GM12873 (cell line): ENCODE results near the gene PARP4.

ENCODE experiments used
- TF ChIP-seq, protein P1 (sequence below): IDR thresholded peaks from 2 replicates; pipeline ENCODE4 v1.5.1; 2012; ENCODE audit warnings: low read depth, mild to moderate bottlenecking, moderate library complexity, low read length, control low read depth; ENCODE audit not compliant: insufficient read depth; ENCODE audit errors: missing control alignments

The PARP4 gene

DNA sequence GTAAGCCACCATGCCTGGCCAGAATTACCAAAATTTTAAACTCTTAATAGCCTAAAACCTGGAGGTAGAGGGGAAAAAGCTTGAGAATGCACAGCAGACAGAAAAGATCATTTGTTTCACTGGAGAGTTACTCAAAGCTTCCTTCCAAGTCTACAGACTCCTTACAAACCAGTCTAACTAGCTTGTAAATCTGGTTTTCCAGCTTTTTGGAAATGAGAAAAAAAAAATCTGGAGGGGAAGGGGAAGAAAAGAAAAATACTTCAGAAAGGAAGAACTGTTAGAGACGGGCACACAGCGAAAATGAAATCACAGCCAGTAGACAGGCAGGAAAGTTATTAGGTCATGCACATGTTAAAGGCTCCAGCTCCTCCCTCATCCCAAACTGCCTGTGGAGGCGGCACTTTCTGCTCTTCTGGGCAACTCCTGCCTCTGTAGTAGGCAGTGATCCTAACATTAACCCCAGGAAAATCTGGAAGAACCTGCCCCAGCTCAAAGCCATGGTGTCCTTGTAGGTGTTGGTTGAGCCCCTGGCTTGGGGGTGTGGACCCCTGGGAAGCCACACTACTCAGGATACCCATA, 17.3 kb downstream of the PARP4 start:
- TF ChIP-seq, protein P1, sequence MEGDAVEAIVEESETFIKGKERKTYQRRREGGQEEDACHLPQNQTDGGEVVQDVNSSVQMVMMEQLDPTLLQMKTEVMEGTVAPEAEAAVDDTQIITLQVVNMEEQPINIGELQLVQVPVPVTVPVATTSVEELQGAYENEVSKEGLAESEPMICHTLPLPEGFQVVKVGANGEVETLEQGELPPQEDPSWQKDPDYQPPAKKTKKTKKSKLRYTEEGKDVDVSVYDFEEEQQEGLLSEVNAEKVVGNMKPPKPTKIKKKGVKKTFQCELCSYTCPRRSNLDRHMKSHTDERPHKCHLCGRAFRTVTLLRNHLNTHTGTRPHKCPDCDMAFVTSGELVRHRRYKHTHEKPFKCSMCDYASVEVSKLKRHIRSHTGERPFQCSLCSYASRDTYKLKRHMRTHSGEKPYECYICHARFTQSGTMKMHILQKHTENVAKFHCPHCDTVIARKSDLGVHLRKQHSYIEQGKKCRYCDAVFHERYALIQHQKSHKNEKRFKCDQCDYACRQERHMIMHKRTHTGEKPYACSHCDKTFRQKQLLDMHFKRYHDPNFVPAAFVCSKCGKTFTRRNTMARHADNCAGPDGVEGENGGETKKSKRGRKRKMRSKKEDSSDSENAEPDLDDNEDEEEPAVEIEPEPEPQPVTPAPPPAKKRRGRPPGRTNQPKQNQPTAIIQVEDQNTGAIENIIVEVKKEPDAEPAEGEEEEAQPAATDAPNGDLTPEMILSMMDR = no peak

GRCh38 chr13:24493356-24493755, 19.2 kb downstream of the PARP4 start:
- TF ChIP-seq, protein P1 = no peak

- TF ChIP-seq, protein P1 = no peak
Measured at GRCh38 chr13:24491845-24492244, 20.7 kb downstream of the PARP4 start.

DNA sequence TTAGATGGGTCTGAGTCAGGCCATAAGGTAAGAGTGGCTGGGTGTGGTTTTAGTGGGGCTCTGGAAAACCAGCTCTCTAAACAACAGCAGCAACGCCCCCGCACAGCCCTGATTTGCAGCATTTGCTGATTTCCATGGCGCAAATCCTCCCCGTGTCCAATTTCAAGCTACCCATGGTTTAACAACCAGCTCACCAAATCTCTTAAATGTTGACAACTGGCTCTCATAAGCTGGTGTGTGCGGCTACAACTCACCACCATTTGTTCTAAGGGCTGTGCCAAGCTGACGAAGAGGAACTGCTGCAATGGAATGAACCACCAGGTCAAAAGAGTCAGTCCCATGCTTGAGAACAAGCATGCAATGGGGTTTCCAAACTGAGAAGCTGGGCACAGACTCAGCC, 22.9 kb downstream of the PARP4 start:
- TF ChIP-seq, protein P1 = no peak

GRCh38 chr13:24473686-24474085, 38.9 kb downstream of the PARP4 start:
- TF ChIP-seq, protein P1 = no peak

GRCh38 chr13:24463078-24463477, 49.5 kb downstream of the PARP4 start:
- TF ChIP-seq, protein P1 = no peak

DNA sequence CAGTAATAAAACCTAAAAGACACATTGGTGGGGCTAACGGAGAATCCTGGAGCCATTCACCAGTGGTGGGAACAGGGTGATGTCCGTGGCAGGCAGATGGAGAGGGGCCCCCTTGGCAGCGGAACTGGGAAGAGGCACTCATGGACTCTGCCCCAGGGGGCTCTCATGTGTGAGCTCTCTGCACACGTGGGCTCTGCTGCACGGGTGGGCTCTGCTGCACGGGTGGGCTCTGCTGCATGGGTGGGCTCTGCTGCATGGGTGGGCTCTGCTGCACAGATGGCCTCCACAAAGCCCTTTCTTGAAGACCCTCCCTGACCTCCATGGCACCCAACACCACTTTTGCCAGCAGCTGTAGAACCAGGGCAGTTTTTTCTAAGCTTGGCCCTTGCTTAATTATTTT, 52.3 kb downstream of the PARP4 start:
- TF ChIP-seq, protein P1 = no peak

DNA sequence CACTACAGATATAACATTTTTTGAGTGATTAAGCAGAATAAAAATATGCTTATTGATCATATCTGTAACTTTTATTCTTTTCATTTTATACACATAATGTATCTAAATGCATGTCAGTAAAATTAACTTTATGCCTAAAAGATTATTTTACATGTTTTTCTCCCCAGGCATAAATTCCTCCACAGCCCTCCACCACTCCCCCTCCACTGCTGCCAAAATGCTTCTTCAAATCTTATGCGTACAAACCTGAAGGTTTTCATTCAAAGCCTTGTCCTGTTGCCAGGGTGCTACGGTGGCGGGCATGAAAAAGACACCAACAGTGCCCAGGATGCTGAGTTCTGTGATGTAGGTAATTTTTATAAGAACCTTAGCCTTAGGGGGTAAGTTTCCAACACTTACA, 52.9 kb downstream of the PARP4 start:
- TF ChIP-seq, protein P1 = no peak
